NCI-H345 (cell line): ENCODE results near the gene PRKG1.
"Not testable (repeated sequence)": the region's sequence is repeated elsewhere in the genome, so short reads cannot be mapped to it uniquely, and the experiment has no call there.

ENCODE experiments used
- DNase-seq: peaks from one replicate; lab custom pipeline; 2025; lab: John Stamatoyannopoulos, UW

The PRKG1 gene

GRCh38 chr10:51170518-51171245 lies 96.4 kb downstream of the PRKG1 start:
- DNase-seq, result no peak

- no peak for DNase-seq
Observed at GRCh38 chr10:51171946-51172345, 97.7 kb downstream of the PRKG1 start.

DNA sequence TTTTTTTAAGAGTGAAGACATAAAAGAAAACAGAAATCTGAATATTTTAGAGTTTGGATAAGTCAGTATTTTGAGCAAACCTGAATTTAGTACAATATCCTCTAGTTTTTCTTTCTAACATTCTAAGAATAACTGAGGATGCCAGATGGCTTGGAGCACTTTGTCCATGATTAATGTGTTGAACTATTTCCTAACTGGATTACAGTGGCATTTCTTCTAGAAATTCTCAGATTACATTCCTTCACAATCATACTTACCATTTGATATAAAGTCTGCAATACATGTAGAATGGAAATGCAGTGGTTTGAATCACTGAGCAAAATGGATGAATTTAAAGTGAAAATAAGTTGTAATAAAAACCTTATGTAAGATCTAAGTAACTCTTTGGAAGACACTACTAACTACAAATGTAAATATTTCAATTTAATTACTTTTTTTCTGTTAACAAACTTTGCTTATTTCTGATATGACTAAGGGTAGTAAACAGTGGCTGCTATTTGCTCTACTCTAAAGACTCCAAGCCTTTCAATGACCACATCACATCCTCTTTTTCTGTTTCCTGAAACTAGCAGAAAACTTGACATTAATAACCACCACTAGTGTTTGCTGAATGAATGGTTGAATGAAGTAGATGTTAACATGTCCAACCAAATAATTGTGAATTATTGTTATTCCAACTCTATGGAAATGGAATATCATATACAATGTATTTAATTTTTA lies 102.8 kb downstream of the PRKG1 start:
- DNase-seq, result no peak

- DNase-seq, result no peak
Observed at GRCh38 chr10:51178634-51179033, 104.3 kb downstream of the PRKG1 start.

DNA sequence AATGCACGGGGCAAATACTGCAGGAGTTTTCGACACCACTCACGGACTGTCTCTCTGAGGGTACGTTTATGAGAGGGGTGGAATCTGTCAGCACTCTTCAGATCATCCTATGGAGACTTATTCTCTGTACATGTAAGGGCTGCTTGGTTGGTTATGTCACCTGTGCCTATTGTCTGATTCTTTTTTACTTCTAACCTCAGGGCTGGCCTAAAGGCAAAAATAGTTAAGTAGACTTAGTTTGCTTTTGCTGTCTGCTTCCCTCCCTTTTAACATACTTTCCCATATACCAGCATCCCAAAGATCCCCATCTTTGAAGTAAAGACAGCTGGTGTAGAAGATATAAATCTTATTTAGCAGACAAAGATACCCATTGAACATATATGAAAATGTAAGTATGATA lies 105.9 kb downstream of the PRKG1 start:
- DNase-seq, result no peak

- no peak for DNase-seq
Observed at GRCh38 chr10:51183783-51184182, 109.5 kb downstream of the PRKG1 start.

DNA sequence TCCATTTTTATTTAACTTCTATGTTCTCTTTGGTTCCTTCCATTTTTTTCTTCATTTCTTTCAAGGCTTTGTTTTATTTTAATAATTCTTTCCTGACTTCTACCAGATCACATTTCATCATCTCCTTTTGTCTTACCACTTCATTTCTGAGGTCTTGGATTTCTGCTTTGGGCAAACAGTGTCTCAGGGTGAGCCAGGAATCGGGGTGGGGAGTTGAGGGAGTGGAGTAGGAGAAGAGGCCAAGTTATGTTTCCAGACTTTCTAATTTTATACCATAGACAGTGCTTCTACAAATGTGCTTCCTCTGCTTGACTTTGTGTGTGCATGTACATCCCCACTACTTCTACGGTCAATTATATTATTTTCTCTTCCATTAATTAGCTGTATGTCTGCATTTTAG lies 112.1 kb downstream of the PRKG1 start:
- no peak for DNase-seq

- no peak for DNase-seq
Observed at GRCh38 chr10:51188008-51188407, 113.7 kb downstream of the PRKG1 start.

- DNase-seq, result no peak
Observed at GRCh38 chr10:51188866-51189265, 114.6 kb downstream of the PRKG1 start.

DNA sequence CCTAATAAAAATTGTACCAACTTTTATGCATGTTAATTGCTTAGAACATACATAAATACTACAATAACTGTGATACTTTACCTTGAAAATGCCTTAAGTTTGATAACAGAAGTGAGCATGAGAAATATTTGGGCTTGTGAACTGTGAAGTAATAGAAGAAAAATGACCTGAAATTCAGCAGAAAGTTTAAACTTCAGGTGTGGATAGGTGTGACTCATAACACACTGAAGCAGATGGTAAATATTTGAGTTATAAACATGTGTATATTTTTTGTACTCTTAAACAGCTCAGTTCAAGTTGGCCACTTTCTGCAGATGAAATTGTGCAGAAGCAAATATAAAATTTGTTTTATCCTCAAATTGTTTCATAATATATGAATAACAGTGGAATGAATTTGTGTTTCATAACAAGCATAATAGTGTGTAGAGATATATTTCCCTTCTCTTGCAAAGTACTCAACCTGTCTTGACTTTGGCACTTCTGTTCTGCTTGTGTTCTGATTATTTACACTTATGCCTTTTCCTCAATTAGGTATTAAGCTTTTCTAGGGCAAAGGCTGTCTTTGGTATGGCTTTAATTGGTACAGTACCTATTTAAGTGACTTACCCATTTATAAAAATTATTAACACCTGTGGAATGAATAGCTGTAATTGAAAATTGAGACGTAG lies 122.4 kb downstream of the PRKG1 start:
- no peak for DNase-seq

DNA sequence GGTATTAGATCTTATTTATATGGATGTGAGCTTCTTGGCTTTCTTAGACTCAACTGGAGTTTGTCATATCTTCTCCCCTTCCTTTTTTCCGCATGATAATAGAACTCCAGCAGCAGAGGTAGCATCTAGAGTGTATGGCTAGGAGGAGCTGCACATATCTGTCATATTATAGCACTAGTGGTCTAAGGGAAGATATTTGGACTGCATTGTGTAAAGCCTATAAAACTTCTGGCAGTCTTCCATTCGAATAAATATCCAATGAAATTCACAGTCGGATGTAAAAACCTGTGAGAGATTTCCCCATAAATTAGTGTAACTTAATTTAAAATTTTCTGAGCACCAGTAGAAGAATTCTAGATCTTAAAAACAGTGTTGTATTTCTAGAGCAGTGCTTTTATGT lies 123.9 kb downstream of the PRKG1 start:
- no peak for DNase-seq

- DNase-seq, result no peak
Observed at GRCh38 chr10:51201947-51202346, 127.7 kb downstream of the PRKG1 start.

GRCh38 chr10:51203359-51203758 lies 129.1 kb downstream of the PRKG1 start:
- DNase-seq, result no peak

DNA sequence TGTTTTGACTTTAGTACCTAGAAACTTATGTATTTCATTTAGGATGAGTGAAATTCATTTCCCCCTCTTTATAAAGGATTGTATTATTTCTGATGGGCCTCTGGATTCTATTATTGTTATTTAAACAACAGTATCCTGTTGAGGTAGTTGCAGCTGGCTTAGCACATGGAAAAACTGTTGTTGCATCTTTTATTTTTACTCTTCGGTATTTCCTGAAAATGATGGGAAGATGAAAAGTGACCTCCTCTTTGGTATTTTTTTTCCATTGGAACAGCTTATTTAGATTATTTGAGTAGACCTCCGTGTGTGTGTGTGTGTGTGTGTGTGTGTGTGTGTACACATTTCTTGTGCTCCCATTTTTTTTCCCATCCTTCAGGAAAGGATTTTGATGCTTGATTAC lies 129.8 kb downstream of the PRKG1 start:
- no peak for DNase-seq

GRCh38 chr10:51204701-51205100 lies 130.4 kb downstream of the PRKG1 start:
- no peak for DNase-seq

- no peak for DNase-seq
Observed at GRCh38 chr10:51206500-51206899, 132.2 kb downstream of the PRKG1 start.

DNA sequence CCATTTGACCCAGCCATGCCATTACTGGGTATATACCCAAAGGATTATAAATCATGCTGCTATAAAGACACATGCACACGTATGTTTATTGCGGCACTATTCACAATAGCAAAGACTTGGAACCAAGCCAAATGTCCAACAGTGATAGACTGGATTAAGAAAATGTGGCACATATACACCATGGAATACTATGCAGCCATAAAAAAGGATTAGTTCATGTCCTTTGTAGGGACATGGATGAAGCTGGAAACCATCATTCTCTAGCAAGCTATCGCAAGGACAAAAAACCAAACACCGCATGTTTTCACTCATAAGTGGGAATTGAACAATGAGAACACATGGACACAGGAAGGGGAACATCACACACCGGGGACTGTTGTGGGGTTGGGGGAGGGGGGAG lies 138.7 kb downstream of the PRKG1 start:
- not testable (repeated sequence) for DNase-seq

- DNase-seq, result no peak
Observed at GRCh38 chr10:51214207-51215196, 140.2 kb downstream of the PRKG1 start.

- no peak for DNase-seq
Observed at GRCh38 chr10:51215951-51216834, 141.9 kb downstream of the PRKG1 start.

- no peak for DNase-seq
Observed at GRCh38 chr10:51217505-51217904, 143.2 kb downstream of the PRKG1 start.

DNA sequence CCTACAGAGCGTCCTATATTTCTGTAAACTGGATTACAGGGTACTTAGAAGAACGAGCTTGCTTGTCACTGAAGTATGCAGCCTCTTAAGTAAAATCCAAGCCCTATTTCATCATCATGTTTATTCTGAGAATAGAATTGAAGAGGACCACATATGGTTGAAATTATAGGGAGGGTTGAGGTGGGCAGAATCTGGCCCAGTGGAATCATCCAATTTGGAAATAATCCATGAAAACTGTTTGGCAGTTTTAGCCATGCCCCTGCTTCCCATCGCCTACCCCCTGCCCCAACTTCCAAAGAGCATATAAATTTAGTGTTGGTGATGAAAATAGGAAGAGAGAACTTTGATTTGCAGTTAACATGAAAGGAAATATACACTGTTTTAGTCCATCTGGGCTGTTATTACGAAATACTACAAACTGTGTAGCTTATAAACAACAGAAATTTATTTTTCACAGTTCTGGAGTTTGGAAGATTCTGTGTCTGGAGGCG lies 150.4 kb downstream of the PRKG1 start:
- no peak for DNase-seq
